ENCODE measurements around the gene HOXB5.

Gene HOXB5

DNA sequence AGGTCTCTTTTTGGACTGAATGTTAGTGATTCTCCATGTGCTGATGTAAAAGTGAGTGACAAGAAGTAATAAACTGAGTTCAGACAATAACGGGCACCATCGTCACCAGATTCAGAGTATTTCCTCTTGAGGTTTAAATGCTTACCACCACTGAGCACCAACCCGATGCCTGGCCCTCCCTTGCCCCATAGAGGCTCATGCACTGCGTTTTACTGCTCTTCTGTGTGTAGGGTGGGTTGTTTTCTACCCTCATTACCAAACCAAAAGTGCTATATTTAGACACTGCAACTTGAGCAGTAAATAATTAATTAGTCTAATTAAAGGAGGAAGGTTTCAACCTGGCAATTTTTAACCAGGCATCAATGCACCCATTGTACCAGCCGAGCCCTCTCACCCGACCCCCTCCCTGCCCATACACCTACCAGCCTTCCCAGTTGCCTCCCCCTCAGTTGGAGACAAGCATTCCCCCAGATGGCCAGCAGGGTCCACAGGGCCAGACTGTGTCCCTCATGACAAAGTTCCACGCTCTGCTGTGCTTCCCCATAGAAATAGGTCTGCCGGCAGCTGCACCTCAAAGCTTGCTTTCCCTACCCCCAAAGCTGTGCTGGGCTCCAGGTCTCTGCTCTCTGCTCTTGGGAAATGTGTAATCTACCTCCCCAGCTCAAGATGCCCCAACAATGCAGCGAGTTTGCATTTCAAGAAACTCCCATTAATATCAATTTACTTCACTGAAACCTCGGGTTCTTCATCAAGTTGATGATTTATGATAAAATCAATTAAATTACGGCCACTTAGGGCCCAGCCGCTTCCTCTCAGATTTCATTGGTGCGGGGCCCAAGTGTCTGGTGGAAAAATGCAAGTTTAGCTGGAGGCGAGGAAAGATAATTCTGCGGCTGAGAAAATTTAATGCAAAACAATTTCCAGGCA is 31.4 kb downstream of the HOXB5 start:
- H3K9me3 ChIP-seq (ENCODE audit: control insufficient read depth, insufficient read depth, low read depth, low read length), result 0 out of 2 replicates have a peak, but pooled peaks cover 2% of the 10 kb centered on the region
- H3K9ac ChIP-seq (ENCODE audit: low read length), result no peak overlapping the region
- H3K4me1 ChIP-seq (ENCODE audit: control insufficient read depth, insufficient read depth, low read length), result peaks cover 61% of the 10 kb centered on the region
- H3K27ac ChIP-seq (ENCODE audit: low read depth, low read length), result no peak overlapping the region
- no peak overlapping the region for H3K4me3 ChIP-seq (ENCODE audit: low read depth, low read length)
- no peaks in the 10 kb centered on the region for H3K36me3 ChIP-seq (ENCODE audit: control insufficient read depth, insufficient read depth, low read length)
- H3K27me3 ChIP-seq (ENCODE audit: control insufficient read depth, insufficient read depth, low read length), result peaks cover 100% of the 10 kb centered on the region

DNA sequence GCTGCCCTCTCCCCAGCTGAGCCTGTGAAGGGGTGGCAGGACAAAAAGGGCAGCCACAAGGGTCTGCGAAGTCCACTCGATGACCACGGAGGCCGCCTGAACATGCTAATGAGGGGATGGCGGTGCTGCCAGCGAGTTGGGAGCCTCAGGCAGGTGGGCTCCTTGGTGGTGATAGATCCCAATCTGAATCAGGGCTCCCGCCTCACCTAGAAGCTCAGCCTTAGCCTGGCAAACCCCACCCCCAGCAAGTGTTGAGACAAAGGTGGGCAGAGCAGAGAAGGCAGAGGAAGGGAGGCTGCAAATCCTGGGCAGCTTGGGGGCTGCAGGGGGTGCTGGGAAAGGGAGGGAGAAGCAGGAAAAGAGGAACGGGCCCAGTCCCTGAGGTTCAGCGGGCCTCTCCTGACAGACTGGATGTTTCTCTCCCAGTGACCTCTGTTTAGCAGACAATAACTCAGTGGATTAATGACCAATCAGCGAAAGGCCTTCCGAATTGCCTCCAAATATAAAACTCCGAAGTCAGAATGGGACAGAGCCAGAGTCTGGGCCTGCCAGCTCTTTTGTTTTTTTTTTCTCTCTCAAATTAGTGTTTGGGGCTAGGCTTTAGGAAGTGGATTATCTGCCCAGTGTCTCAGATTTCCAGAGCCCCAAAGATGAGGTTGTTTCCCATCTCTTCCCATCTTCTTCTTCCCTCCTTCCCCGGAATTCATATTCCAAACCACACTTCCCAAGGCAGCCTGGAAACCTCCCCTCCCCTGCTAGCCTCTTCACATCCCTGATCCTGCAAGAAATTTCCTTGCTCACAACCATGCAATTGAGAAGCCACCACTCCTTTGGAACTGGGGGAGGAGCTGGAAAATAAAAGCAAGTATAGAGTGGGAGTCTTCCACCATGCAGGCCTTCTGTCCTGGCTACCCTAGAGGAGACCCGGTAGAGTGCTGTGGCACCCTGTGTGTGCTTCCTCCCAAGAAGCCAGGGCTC is 33.5 kb downstream of the HOXB5 start:
- Histone ChIP-seq H3K9me3 (ENCODE audit: control insufficient read depth, insufficient read depth, low read depth, low read length) (no peaks in the 10 kb centered on the region), H3K27me3 (ENCODE audit: control insufficient read depth, insufficient read depth, low read length) (peaks cover 99% of the 10 kb centered on the region), H3K4me3 (ENCODE audit: low read depth, low read length) (no peak overlapping the region), H3K27ac (ENCODE audit: low read depth, low read length) (no peak overlapping the region), H3K36me3 (ENCODE audit: control insufficient read depth, insufficient read depth, low read length) (no peaks in the 10 kb centered on the region), H3K9ac (ENCODE audit: low read length) (no peak overlapping the region), H3K4me1 (ENCODE audit: control insufficient read depth, insufficient read depth, low read length) (peaks cover 47% of the 10 kb centered on the region)

DNA sequence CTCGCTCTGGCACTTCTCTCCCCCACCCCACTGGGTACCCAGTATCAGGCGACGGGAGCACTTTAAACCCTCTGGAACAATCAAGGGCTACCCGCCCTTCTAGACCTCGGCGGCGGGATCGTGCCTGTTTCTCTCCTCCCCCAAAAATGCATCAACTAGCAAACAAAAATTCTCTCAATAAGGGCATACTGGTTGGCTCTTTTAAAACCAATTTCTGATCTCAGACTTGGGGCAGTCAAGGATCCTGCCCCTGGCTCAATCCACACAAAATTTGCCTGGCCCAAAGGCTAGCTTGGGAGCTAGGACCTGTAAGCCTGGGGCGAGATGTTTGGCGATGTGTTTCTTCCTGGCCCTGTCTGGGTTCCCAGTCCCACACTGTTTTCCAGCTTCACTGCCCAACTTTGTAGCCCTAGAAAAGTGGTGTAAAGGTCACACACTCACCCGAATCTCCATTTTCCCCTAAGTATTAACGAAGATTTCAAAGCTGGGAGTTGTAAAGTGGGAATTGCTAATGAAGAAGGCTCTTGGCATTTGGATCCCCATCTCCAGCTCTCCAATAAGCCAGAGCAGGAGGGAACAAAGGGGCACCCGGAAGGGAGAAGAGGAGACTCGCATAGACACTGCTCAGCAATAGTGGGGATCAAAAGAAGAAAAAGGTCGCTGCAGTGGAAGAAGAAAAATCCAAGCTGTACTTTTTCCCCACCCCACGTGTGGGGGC is 34.3 kb downstream of the HOXB5 start:
- peaks cover 42% of the 10 kb centered on the region for H3K4me1 ChIP-seq (ENCODE audit: control insufficient read depth, insufficient read depth, low read length)
- H3K9ac ChIP-seq (ENCODE audit: low read length), result no peak overlapping the region
- no peak overlapping the region for H3K27ac ChIP-seq (ENCODE audit: low read depth, low read length)
- H3K27me3 ChIP-seq (ENCODE audit: control insufficient read depth, insufficient read depth, low read length), result peaks cover 99% of the 10 kb centered on the region
- no peaks in the 10 kb centered on the region for H3K36me3 ChIP-seq (ENCODE audit: control insufficient read depth, insufficient read depth, low read length)
- H3K4me3 ChIP-seq (ENCODE audit: low read depth, low read length), result no peak overlapping the region
- no peaks in the 10 kb centered on the region for H3K9me3 ChIP-seq (ENCODE audit: control insufficient read depth, insufficient read depth, low read depth, low read length)

DNA sequence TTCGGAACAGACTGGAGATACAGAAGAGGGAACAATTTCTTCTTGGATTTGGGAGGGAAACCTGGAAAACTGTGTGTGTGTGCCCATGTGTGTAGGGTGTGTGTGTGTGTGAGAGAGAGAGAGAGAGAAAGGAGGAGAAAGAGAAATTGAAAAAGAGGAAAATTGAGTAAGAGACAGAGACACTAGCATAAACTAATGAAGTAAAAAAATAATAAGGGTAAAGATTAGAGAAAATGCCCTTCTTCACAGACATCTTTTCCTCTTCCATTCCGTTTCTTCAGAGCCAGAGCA is 34.8 kb downstream of the HOXB5 start:
- Histone ChIP-seq H3K4me1 (ENCODE audit: control insufficient read depth, insufficient read depth, low read length) (peaks cover 47% of the 10 kb centered on the region), H3K27ac (ENCODE audit: low read depth, low read length) (no peak overlapping the region), H3K4me3 (ENCODE audit: low read depth, low read length) (no peak overlapping the region), H3K36me3 (ENCODE audit: control insufficient read depth, insufficient read depth, low read length) (no peaks in the 10 kb centered on the region), H3K9ac (ENCODE audit: low read length) (no peak overlapping the region), H3K9me3 (ENCODE audit: control insufficient read depth, insufficient read depth, low read depth, low read length) (no peaks in the 10 kb centered on the region), H3K27me3 (ENCODE audit: control insufficient read depth, insufficient read depth, low read length) (peaks cover 99% of the 10 kb centered on the region)

DNA sequence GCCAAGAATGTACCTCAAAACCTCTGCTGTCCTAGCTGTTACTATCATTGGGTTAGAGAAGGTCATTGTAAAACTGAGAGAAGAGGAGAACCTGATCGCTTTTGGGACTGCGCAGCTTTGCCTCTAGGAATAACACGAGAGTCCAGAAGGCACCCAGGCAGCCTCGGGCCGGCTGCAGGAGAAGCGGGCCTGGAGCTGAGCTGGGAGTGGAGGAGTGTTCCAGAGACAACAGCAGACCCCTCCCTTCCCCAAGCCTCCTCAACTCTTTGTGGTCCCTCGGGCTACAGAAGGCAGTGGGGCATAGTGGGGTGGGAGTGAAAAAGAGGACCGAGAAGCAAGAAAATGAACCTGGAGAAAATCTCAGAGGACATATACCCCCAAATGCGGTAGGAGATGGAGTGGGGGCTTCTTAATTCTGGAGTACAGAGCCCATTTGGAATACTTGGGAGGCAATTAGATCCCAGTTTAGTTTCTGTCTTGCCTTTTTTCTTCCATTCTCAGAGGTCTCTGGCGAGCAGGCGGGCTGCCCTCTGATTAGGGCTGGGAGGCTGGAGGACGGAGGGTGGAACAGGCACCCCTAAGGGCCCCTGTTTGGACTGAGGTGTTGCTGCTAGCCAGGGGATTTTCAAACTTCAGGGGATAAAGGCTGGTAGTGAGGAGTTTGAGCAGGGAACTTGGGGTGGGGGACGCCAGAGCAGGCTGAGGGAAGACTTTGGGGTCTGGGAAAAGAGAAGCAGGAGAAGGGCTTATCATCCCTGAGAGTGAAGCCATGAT is 35.3 kb downstream of the HOXB5 start:
- H3K4me1 ChIP-seq (ENCODE audit: control insufficient read depth, insufficient read depth, low read length), result peaks cover 44% of the 10 kb centered on the region
- no peak overlapping the region for H3K4me3 ChIP-seq (ENCODE audit: low read depth, low read length)
- no peaks in the 10 kb centered on the region for H3K9me3 ChIP-seq (ENCODE audit: control insufficient read depth, insufficient read depth, low read depth, low read length)
- H3K27me3 ChIP-seq (ENCODE audit: control insufficient read depth, insufficient read depth, low read length), result peaks cover 99% of the 10 kb centered on the region
- no peak overlapping the region for H3K27ac ChIP-seq (ENCODE audit: low read depth, low read length)
- H3K36me3 ChIP-seq (ENCODE audit: control insufficient read depth, insufficient read depth, low read length), result no peaks in the 10 kb centered on the region
- H3K9ac ChIP-seq (ENCODE audit: low read length), result no peak overlapping the region

DNA sequence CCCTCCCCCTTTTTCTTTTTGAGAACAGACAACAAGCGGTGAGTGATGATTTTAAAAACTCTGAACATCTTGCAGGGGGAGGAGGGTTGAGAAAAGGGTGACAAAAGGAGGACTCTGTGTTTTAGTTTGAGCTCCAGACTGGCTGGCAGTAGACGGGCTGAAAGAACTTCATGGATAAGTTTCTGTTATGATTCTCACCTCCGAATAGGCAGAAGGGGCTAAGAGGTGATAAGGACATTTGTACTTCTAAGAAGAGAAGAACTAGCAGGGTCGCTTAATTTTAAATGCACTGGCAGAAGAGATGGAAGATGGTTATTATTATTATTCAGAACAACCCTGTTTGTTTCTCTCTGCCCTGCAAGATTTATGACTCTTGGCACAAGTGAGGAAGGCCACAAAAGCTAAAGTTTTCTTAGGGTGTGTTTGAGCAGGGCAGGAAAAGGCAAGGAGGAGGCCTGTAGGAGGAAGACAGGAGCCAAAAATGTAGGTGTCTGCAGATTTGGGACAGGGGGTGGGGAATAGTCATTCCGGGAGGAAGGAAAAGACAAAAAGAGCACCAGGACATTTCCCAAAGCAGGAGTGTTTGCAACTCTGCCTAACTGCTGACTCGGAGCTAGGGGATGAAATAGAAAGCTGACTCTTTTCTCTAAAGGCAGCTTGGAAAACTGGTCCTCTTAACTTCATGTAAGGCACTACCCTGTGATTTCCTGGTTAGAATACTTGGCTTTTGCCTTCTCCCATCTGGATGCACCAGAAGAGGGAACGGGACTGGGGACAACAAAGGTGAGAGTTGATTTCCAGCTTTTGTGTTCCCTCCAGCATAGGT is 36.8 kb downstream of the HOXB5 start:
- Histone ChIP-seq H3K27me3 (ENCODE audit: control insufficient read depth, insufficient read depth, low read length) (peaks cover 99% of the 10 kb centered on the region), H3K27ac (ENCODE audit: low read depth, low read length) (no peak overlapping the region), H3K36me3 (ENCODE audit: control insufficient read depth, insufficient read depth, low read length) (no peaks in the 10 kb centered on the region), H3K4me3 (ENCODE audit: low read depth, low read length) (no peak overlapping the region; the same call in 1 of the 2 replicates), H3K9me3 (ENCODE audit: control insufficient read depth, insufficient read depth, low read depth, low read length) (no peaks in the 10 kb centered on the region), H3K9ac (ENCODE audit: low read length) (no peak overlapping the region), H3K4me1 (ENCODE audit: control insufficient read depth, insufficient read depth, low read length) (peaks cover 46% of the 10 kb centered on the region)

DNA sequence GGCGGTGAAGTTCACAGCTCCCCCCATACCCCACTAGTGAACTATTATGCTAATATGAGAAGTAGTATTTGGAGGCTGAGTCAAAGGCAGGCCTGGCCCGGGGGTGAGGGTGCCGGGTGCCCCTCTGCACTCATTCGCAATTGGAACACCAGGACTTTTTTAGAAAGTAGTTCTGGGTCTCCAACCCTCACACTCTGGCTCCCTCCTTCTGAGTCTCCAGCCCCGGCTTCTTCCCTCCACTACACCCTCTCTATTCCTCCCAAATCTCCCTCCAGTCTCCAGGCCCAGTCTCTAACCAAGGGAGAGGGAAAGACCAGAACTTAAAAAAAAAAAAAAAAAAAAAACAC is 37.4 kb downstream of the HOXB5 start:
- H3K36me3 ChIP-seq (ENCODE audit: control insufficient read depth, insufficient read depth, low read length), result no peaks in the 10 kb centered on the region
- no peak overlapping the region for H3K4me3 ChIP-seq (ENCODE audit: low read depth, low read length)
- H3K27me3 ChIP-seq (ENCODE audit: control insufficient read depth, insufficient read depth, low read length), result peaks cover 99% of the 10 kb centered on the region
- no peaks in the 10 kb centered on the region for H3K9me3 ChIP-seq (ENCODE audit: control insufficient read depth, insufficient read depth, low read depth, low read length)
- H3K4me1 ChIP-seq (ENCODE audit: control insufficient read depth, insufficient read depth, low read length), result peaks cover 47% of the 10 kb centered on the region
- no peak overlapping the region for H3K27ac ChIP-seq (ENCODE audit: low read depth, low read length)
- H3K9ac ChIP-seq (ENCODE audit: low read length), result no peak overlapping the region

DNA sequence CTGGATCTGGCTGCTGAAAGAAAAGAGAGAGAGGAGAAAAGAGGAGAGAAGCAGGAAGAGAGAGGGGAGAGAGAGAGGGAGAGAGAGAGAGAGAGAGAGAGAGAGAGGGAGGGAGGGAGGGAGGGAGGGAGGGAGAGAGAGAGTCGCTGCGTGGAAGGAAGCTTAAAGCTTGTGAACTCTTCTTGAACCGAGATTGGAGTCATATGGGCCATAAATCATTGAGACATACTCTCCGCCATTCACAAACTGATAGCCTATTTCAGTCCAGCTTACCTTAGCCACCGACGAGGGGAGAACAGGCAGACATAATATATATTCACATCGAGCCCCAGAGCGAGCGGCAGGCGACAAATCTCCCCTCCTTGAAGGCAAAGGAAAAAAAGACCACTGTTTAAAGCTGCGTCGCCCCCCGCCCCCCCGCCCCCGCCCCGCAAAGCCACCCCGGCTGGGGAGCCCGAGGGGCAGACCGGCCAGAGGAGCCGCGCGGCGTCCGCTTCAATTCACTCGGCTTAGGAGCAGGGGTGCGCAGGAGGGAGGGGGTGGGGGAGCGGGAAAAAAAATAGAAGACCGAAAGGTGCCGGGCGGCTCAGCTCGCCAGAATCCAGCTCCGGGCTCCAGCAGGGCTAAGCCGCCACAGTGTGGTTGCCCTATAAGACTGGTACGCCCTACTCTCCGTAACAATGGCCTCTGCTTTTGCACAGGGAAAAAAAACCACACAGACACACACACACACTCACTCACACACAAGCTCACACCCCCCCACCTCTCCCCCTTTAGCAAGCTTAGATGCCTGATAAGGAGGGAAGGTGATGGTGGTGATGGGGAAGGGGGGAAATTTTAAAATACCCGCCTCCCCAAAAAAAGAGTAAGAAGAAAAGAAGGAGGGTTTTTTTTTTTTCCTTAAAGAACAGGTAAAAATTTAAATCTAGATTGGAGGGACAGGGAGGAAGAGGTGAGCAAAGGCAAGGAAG is 38.0 kb downstream of the HOXB5 start:
- no peaks in the 10 kb centered on the region for H3K9me3 ChIP-seq (ENCODE audit: control insufficient read depth, insufficient read depth, low read depth, low read length)
- peaks cover 50% of the 10 kb centered on the region for H3K4me1 ChIP-seq (ENCODE audit: control insufficient read depth, insufficient read depth, low read length)
- H3K27me3 ChIP-seq (ENCODE audit: control insufficient read depth, insufficient read depth, low read length), result peaks cover 99% of the 10 kb centered on the region
- no peak overlapping the region for H3K9ac ChIP-seq (ENCODE audit: low read length)
- H3K36me3 ChIP-seq (ENCODE audit: control insufficient read depth, insufficient read depth, low read length), result no peaks in the 10 kb centered on the region
- no peak overlapping the region for H3K27ac ChIP-seq (ENCODE audit: low read depth, low read length)
- H3K4me3 ChIP-seq (ENCODE audit: low read depth, low read length), result peak overlapping the region; percentile 51; the same call in 1 of the 2 replicates
